ENCODE data around the gene GRIK4. TPM values are rescaled to one million over a fixed set of nuclear protein-coding genes. Genes with fewer than 3 reads are reported as not detected.

The GRIK4 gene
- total RNA-seq, 4 donors from 2014 or later, result under 0.01 to 0.69 (median 0.25) TPM

- no peaks in the 10 kb centered on the region for H3K36me3 ChIP-seq
- peak; percentile 76 for ATAC-seq
Observed at GRCh38 chr11:120608760-120609211, 97.2 kb downstream of the GRIK4 start.

DNA sequence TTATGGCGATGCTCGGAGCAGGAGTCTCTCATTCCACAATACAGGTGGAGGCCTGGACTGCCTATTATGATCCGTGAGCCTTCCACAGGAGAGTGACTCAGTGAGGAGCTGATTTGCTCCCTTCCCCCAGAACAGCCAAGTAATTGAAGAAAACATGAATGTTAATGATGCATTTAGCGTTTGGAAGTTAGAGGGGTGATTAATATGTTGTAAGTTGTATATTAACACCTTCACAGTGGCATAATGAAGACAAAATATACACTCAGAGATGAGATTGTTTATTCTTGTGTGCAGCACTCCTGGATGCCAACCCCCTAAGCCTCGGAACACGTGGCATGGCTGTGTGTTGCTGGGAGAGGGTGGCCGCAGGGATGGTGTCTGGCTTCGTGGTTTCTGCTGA lies 98.6 kb downstream of the GRIK4 start:
- Histone ChIP-seq H3K36me3 (no peaks in the 10 kb centered on the region), H3K4me3 (no peak overlapping the region), H3K27me3 (peaks cover under 1% of the 10 kb centered on the region), H3K4me1 (peaks cover 0 to 24% (median 9%) of the 10 kb centered on the region in 3 donors), H3K27ac (no peak overlapping the region), H3K9me3 (no peaks in the 10 kb centered on the region)
- WGBS, 2 donors (ENCODE audit: low coverage in 1 of 2), result 43 to 72% methylated on average over 8 of the region's 8 CpGs
- no peak for ATAC-seq
- no peak for TF ChIP-seq POLR2AphosphoS5 (IDR thresholded peaks at IDR 0.05)
- no peak for TF ChIP-seq EP300 (IDR thresholded peaks at IDR 0.05)
- TF ChIP-seq, protein P1, sequence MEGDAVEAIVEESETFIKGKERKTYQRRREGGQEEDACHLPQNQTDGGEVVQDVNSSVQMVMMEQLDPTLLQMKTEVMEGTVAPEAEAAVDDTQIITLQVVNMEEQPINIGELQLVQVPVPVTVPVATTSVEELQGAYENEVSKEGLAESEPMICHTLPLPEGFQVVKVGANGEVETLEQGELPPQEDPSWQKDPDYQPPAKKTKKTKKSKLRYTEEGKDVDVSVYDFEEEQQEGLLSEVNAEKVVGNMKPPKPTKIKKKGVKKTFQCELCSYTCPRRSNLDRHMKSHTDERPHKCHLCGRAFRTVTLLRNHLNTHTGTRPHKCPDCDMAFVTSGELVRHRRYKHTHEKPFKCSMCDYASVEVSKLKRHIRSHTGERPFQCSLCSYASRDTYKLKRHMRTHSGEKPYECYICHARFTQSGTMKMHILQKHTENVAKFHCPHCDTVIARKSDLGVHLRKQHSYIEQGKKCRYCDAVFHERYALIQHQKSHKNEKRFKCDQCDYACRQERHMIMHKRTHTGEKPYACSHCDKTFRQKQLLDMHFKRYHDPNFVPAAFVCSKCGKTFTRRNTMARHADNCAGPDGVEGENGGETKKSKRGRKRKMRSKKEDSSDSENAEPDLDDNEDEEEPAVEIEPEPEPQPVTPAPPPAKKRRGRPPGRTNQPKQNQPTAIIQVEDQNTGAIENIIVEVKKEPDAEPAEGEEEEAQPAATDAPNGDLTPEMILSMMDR (IDR thresholded peaks at IDR 0.05), result no peak
- no peak for TF ChIP-seq POLR2A (IDR thresholded peaks at IDR 0.05)

More at GRCh38 chr11:120608760-120609211, 97.2 kb downstream of the GRIK4 start:
- WGBS, 2 donors (ENCODE audit: low coverage in 1 of 2), result 59% methylated on average over 4 of the region's 4 CpGs; no CpG with 5 or more reads in 1 of the 2 donors
- Histone ChIP-seq H3K4me1 (peaks cover 0 to 24% (median 9%) of the 10 kb centered on the region in 3 donors), H3K27ac (no peak overlapping the region), H3K4me3 (no peak overlapping the region), H3K9me3 (no peaks in the 10 kb centered on the region), H3K27me3 (no peaks in the 10 kb centered on the region)
- TF ChIP-seq EP300 (IDR thresholded peaks at IDR 0.05) (no peak), POLR2AphosphoS5 (IDR thresholded peaks at IDR 0.05) (no peak), POLR2A (IDR thresholded peaks at IDR 0.05) (no peak)
- TF ChIP-seq, protein P1 (IDR thresholded peaks at IDR 0.05), result no peak

GRCh38 chr11:120611581-120611980 lies 100.0 kb downstream of the GRIK4 start:
- H3K4me1 ChIP-seq, result peaks cover 0 to 24% (median 9%) of the 10 kb centered on the region in 3 donors
- TF ChIP-seq EP300 (IDR thresholded peaks at IDR 0.05), result no peak
- TF ChIP-seq, protein P1 (IDR thresholded peaks at IDR 0.05), result no peak
- TF ChIP-seq POLR2A (IDR thresholded peaks at IDR 0.05), result no peak
- TF ChIP-seq POLR2AphosphoS5 (IDR thresholded peaks at IDR 0.05), result no peak
- H3K27me3 ChIP-seq, result peaks cover 15% of the 10 kb centered on the region
- H3K9me3 ChIP-seq, result no peaks in the 10 kb centered on the region
- H3K4me3 ChIP-seq, result no peak overlapping the region
- no peak for ATAC-seq
- 59 to 87% methylated on average over 3 to 6 of the region's 7 CpGs for WGBS, 2 donors (ENCODE audit: low coverage in 1 of 2)
- H3K36me3 ChIP-seq, result no peaks in the 10 kb centered on the region
- H3K27ac ChIP-seq, result no peak overlapping the region

- TF ChIP-seq, protein P1 (IDR thresholded peaks at IDR 0.05), result no peak
- no peak for TF ChIP-seq POLR2A (IDR thresholded peaks at IDR 0.05)
- TF ChIP-seq POLR2AphosphoS5 (IDR thresholded peaks at IDR 0.05), result no peak
- no peak for TF ChIP-seq EP300 (IDR thresholded peaks at IDR 0.05)
- ATAC-seq, result no peak
- no peak overlapping the region for H3K4me3 ChIP-seq
- 56 to 67% methylated on average over 3 to 8 of the region's 8 CpGs for WGBS, 2 donors (ENCODE audit: low coverage in 1 of 2)
- H3K9me3 ChIP-seq, result peaks cover 0 to 4% (median 0%) of the 10 kb centered on the region in 3 donors
- peaks cover 16% of the 10 kb centered on the region for H3K27me3 ChIP-seq
- H3K36me3 ChIP-seq, result no peaks in the 10 kb centered on the region
- peaks cover 0 to 24% (median 9%) of the 10 kb centered on the region in 3 donors for H3K4me1 ChIP-seq
- no peak overlapping the region for H3K27ac ChIP-seq
Observed at GRCh38 chr11:120612513-120613263, 101.1 kb downstream of the GRIK4 start.
